PC-3 (cell line): ENCODE results near the gene DCLRE1A. TPM values are rescaled to one million over a fixed set of nuclear protein-coding genes. Genes with fewer than 3 reads are reported as not detected.

Experiments used
- ATAC-seq: fragments of 200-7000 bp; cut with Tn5 transposase; 2 replicates; pipeline ENCODE4 v1.9.1; 2020; ENCODE audit warnings: mild to moderate bottlenecking, moderate library complexity
- BruUV-seq: library from RNA; stranded (reverse); fragments of 400-500 nt; replicated peaks from 2 replicates; lab custom pipeline; 2021; lab: Mats Ljungman, UMichigan
- CTCF ChIA-PET: fragments of 300-600 bp; sonication (Branson Sonifier 250); formaldehyde crosslinking; loops from one replicate; lab custom pipeline; 2022; ENCODE audit warnings: antibody characterized with exemption; lab: Charles Lee
- POLR2A ChIA-PET: fragments of 300-600 bp; sonication (Branson Sonifier 250); formaldehyde crosslinking; loops from one replicate; lab custom pipeline; 2022; ENCODE audit warnings: antibody characterized with exemption; ENCODE audit not compliant: unreplicated experiment; lab: Charles Lee
- DNase-seq: peaks from one replicate; pipeline ENCODE4 v3.0.0-alpha.2; 2015
- H2AFZ ChIP-seq: fragments of 300-600 bp; sonication (generic); 2 replicates; pipeline ENCODE4 v1.6.0; 2016; ENCODE audit warnings: antibody characterized with exemption, low read length
- H3F3A ChIP-seq: fragments of 300-600 bp; sonication (generic); one replicate; pipeline ENCODE4 v1.6.0; 2017; ENCODE audit warnings: antibody characterized with exemption, low read length, control low read depth, mild to moderate bottlenecking; ENCODE audit not compliant: unreplicated experiment
- H3K27ac ChIP-seq: fragments of 300-600 bp; sonication (generic); 2 replicates; pipeline ENCODE4 v1.5.1; 2016; ENCODE audit warnings: mild to moderate bottlenecking, low read length
- H3K27me3 ChIP-seq: fragments of 300-600 bp; sonication (generic); 2 replicates; pipeline ENCODE4 v1.6.1; 2016; ENCODE audit warnings: low read length, mixed read lengths
- H3K36me3 ChIP-seq: fragments of 300-600 bp; sonication (generic); 2 replicates; pipeline ENCODE4 v1.6.1; 2016; ENCODE audit warnings: low read depth, mixed run types, low read length, mixed read lengths
- H3K4me1 ChIP-seq: fragments of 300-600 bp; sonication (generic); 2 replicates; pipeline ENCODE4 v1.5.1; 2016; ENCODE audit warnings: low read length; ENCODE audit not compliant: insufficient read depth
- H3K4me2 ChIP-seq: fragments of 300-600 bp; sonication (generic); 2 replicates; pipeline ENCODE4 v1.6.0; 2016; ENCODE audit warnings: low read length
- H3K4me3 ChIP-seq: fragments of 300-600 bp; sonication (generic); 2 replicates; pipeline ENCODE4 v1.5.1; 2016; ENCODE audit warnings: mild to moderate bottlenecking, low read length, mixed read lengths
- H3K79me2 ChIP-seq: fragments of 300-600 bp; sonication (generic); 2 replicates; pipeline ENCODE4 v1.6.1; 2017; ENCODE audit warnings: low read length, mixed read lengths
- H3K9ac ChIP-seq: fragments of 300-600 bp; sonication (generic); 2 replicates; pipeline ENCODE4 v1.6.0; 2016; ENCODE audit warnings: mild to moderate bottlenecking, low read length
- H3K9me2 ChIP-seq: fragments of 300-600 bp; sonication (generic); replicated peaks from 2 replicates; pipeline ENCODE4 v1.6.1; 2016; ENCODE audit warnings: mixed run types, low read length, mixed read lengths
- H3K9me3 ChIP-seq: fragments of 300-600 bp; sonication (generic); 2 replicates; pipeline ENCODE4 v1.6.1; 2016; ENCODE audit warnings: low read length, mixed read lengths
- H4K20me1 ChIP-seq: fragments of 300-600 bp; sonication (generic); 2 replicates; pipeline ENCODE4 v1.6.1; 2016; ENCODE audit warnings: low read length, mixed read lengths
- CTCF ChIP-seq: fragments of 300-600 bp; sonication (generic); conservative IDR thresholded peaks from 2 replicates; pipeline ENCODE4 v1.5.1; 2017; ENCODE audit warnings: antibody characterized with exemption, low read depth, mild to moderate bottlenecking, low read length
- EZH2 ChIP-seq: fragments of 300-600 bp; sonication (generic); IDR thresholded peaks from one replicate; pipeline ENCODE4 v1.6.1; 2017; ENCODE audit warnings: antibody characterized with exemption, mild to moderate bottlenecking, low read length; ENCODE audit not compliant: unreplicated experiment
- EZH2phosphoT487 ChIP-seq: fragments of 300-600 bp; sonication (generic); IDR thresholded peaks from 2 replicates; pipeline ENCODE4 v1.6.1; 2018; ENCODE audit warnings: mild to moderate bottlenecking, antibody characterized with exemption, low read length, borderline replicate concordance
- intact Hi-C: fragments of 100-400 bp; cut with micrococcal nuclease; formaldehyde crosslinking; loops from 2 replicates; pipeline ENCODE4 v1.9.0; 2023
- total RNA-seq: library from RNA; depleted of rRNA; stranded (reverse); fragments of >200 nt; gene quantifications from 2 replicates; pipeline ENCODE4 v1.2.3, GENCODE V29; 2014

DCLRE1A gene
- total RNA-seq, 1 experiment from 2014 or later: 5.0 TPM

GRCh38 chr10:113859261-113859660 is 5.4 kb upstream of the DCLRE1A start:
- no peaks in the 10 kb centered on the region for H3F3A ChIP-seq
- TF ChIP-seq EZH2: no peak
- no peak for TF ChIP-seq CTCF
- TF ChIP-seq EZH2phosphoT487: no peak
- BruUV-seq: no TSS peak
- no peak overlapping the region for H2AFZ ChIP-seq
- no peaks in the 10 kb centered on the region for H3K9me2 ChIP-seq
- H3K9me3 ChIP-seq: no peaks in the 10 kb centered on the region
- peaks cover 18% of the 10 kb centered on the region; the same call in 1 of the 2 replicates for H3K36me3 ChIP-seq
- ATAC-seq (no peak), DNase-seq (no peak)
- no peak overlapping the region for H3K4me2 ChIP-seq
- no peaks in the 10 kb centered on the region for H3K27me3 ChIP-seq
- CTCF ChIA-PET: no interaction called here
- H4K20me1 ChIP-seq: 0 out of 2 replicates have a peak, but pooled peaks cover 4% of the 10 kb centered on the region
- peaks cover 18% of the 10 kb centered on the region; the same call in 1 of the 2 replicates for H3K4me1 ChIP-seq
- no peak overlapping the region for H3K9ac ChIP-seq
- H3K27ac ChIP-seq: no peak overlapping the region
- H3K79me2 ChIP-seq: peaks cover 43% of the 10 kb centered on the region
- POLR2A ChIA-PET: no interaction called here
- intact Hi-C loops: loop anchor here (5.0 kb wide), 1 partner anchor 243 kb away; no protein-coding TSS in a partner anchor
- H3K4me3 ChIP-seq: no peak overlapping the region

- DNase-seq (no peak), ATAC-seq (no peak)
- CTCF ChIA-PET: no interaction called here
- no TSS peak for BruUV-seq
- Histone ChIP-seq H3K9ac (no peak overlapping the region), H3K36me3 (peaks cover 18% of the 10 kb centered on the region; the same call in 1 of the 2 replicates), H3K9me2 (no peaks in the 10 kb centered on the region), H3K27ac (no peak overlapping the region), H3K4me1 (peaks cover 20% of the 10 kb centered on the region; the same call in 1 of the 2 replicates), H2AFZ (no peak overlapping the region), H3K4me3 (no peak overlapping the region), H3K27me3 (no peaks in the 10 kb centered on the region), H4K20me1 (0 out of 2 replicates have a peak, but pooled peaks cover 4% of the 10 kb centered on the region), H3K79me2 (peaks cover 45% of the 10 kb centered on the region), H3K4me2 (no peak overlapping the region), H3F3A (no peaks in the 10 kb centered on the region), H3K9me3 (no peaks in the 10 kb centered on the region)
- POLR2A ChIA-PET: no interaction called here
- intact Hi-C loops: loop anchor here (5.0 kb wide), 1 partner anchor 244 kb away; no protein-coding TSS in a partner anchor
- TF ChIP-seq EZH2: no peak
- TF ChIP-seq CTCF: no peak
- TF ChIP-seq EZH2phosphoT487: no peak
Observed at GRCh38 chr10:113858541-113858940, 4.7 kb upstream of the DCLRE1A start.

GRCh38 chr10:113857210-113857609 is 3.3 kb upstream of the DCLRE1A start:
- CTCF ChIA-PET: no interaction called here
- ATAC-seq (no peak), DNase-seq (no peak)
- H3F3A ChIP-seq: no peaks in the 10 kb centered on the region
- POLR2A ChIA-PET: no interaction called here
- peaks cover 57% of the 10 kb centered on the region for H3K79me2 ChIP-seq
- H3K36me3 ChIP-seq: peaks cover 18% of the 10 kb centered on the region; the same call in 1 of the 2 replicates
- no peaks in the 10 kb centered on the region for H3K9me3 ChIP-seq
- no TSS peak for BruUV-seq
- 0 out of 2 replicates have a peak, but pooled peaks cover 4% of the 10 kb centered on the region for H4K20me1 ChIP-seq
- H3K9me2 ChIP-seq: no peaks in the 10 kb centered on the region
- TF ChIP-seq EZH2phosphoT487: no peak
- no peak for TF ChIP-seq CTCF
- TF ChIP-seq EZH2: no peak
- intact Hi-C loops: loop anchor here (5.0 kb wide), 1 partner anchor 245 kb away; no protein-coding TSS in a partner anchor
- no peaks in the 10 kb centered on the region for H3K27me3 ChIP-seq
- no peak overlapping the region for H2AFZ ChIP-seq
- no peak overlapping the region for H3K27ac ChIP-seq
- H3K4me3 ChIP-seq: peak overlapping the region; percentile 93
- H3K9ac ChIP-seq: no peak overlapping the region
- peaks cover 34% of the 10 kb centered on the region for H3K4me1 ChIP-seq
- H3K4me2 ChIP-seq: peak overlapping the region; percentile 97
